ENCODE results near the gene SERF2.
A peak's percentile ranks its signal among the peaks of the same experiment; 100 is the strongest.

The SERF2 gene

GRCh38 chr15:43791993-43792760, at the start of gene SERF2:
Gene SERF2, plus strand, starts transcription at chr15:43792320. Its CDS starts 57 bp downstream, at chr15:43792377.
- DNase-seq (ENCODE audit: low read depth, low spot score): peak; percentile 100

- DNase-seq (ENCODE audit: low read depth, low spot score): peak; percentile 97
Measured at GRCh38 chr15:43746245-43746902, 45.7 kb upstream of the SERF2 start, which contains the start of gene PDIA3. Gene PDIA3, plus strand, starts transcription at chr15:43746438. Its CDS starts 102 bp downstream, at chr15:43746540.

DNA sequence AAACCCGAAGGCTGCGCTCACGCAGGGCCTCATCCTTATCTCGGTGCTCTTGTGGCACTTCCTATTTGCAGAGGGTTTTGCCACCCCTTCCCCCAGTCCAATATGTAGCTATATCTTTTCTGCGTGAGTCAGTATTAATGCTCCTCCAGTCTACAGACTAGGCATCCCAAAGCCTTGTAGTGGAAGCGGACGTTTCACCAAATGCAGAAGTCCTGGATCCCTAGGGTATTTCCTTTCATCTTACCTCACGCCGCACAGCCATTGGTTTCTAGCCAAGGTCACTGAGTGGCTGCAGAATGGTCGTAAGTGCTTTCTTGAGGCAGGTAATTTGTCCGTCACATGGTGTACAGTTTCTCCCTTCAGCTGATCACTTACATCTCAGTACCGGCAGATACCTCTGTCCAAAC, 45.2 kb upstream of the SERF2 start:
- DNase-seq (ENCODE audit: low read depth, low spot score): peak; percentile 54

DNA sequence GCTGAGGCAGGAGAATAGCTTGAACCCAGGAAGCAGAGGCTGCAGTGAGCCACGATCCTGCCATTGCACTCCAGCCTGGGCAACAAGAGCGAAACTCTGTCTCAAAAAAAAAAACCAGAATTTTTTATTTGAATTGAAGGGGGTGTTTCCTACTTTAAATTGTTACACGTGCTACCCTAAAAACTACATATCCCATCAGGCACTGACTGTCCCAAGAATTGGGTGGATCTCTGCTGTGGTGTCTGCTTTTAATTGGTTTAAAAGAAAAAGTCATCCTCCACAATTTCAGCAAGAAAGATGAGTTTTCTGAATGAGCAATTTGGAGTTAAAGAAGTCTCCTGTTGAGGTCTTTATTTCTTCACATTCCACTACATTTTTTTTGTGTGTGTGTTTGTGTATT, 43.7 kb upstream of the SERF2 start:
- no peak for DNase-seq (ENCODE audit: low read depth, low spot score)

DNA sequence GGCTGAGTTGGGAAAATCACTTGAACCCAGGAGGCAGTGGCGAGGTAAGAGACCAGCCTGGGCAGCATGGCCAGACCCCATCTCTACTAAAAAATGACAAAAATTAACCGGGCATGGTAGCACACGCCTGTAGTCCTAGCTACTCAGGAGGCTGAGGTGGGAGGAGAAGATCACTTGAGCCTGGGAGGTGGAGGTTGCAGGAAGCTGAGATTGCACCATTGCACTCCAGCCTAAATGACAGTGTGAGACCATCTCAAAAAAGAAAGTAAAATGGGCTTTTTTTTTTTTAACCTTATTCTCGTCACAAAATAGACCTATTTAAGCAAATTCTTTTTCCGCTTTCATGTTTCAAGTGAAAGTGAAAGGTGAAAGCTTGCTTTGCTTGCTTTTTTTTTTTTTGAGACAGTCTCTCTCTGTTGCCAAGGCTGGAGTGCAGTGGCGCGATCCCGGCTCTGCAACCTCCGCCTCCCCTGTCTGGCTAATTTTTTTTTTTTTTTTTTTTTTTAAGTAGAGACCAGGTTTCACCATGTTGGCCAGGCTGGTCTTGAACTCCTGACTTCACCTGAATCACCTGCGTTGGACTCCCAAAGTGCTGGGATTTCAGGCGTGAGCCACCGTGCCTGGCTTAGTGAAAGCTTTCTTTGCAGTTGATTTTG, 42.3 kb upstream of the SERF2 start:
- DNase-seq (ENCODE audit: low read depth, low spot score): no peak

DNA sequence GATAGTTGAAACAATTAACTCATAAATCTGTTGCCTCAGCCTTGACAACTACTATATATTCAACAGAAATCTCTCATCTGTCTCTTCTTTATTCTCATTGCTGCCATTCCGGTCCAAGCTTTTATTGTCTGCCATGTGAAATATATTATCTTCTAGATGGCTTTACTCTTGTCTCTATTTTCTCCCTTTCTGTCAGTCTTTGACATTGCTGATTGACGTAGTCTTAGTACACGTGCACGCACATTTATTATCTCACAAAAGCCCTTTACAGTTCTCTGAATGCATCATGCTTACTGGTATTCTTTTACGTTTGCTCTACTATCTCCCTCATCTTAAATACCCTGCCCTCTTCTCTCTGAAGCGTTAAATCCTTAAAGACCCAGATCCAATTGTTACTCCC, 40.2 kb upstream of the SERF2 start:
- DNase-seq (ENCODE audit: low read depth, low spot score): no peak

DNA sequence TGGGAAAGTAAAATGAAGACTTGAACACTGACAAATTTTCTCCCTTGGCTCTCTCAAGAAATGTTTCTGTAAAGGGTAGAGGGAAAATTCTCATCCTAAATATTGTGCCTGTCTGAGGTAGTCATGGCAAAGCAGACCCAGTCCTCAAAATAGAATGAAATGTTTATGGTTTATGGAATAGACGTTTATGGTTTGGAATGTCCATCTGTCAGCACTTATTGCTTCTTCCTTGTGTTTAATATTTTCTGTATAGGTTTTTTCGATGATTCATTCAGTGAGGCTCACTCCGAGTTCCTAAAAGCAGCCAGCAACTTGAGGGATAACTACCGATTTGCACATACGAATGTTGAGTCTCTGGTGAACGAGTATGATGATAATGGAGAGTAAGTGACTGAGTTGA, 29.3 kb upstream of the SERF2 start:
- DNase-seq (ENCODE audit: low read depth, low spot score): no peak

DNA sequence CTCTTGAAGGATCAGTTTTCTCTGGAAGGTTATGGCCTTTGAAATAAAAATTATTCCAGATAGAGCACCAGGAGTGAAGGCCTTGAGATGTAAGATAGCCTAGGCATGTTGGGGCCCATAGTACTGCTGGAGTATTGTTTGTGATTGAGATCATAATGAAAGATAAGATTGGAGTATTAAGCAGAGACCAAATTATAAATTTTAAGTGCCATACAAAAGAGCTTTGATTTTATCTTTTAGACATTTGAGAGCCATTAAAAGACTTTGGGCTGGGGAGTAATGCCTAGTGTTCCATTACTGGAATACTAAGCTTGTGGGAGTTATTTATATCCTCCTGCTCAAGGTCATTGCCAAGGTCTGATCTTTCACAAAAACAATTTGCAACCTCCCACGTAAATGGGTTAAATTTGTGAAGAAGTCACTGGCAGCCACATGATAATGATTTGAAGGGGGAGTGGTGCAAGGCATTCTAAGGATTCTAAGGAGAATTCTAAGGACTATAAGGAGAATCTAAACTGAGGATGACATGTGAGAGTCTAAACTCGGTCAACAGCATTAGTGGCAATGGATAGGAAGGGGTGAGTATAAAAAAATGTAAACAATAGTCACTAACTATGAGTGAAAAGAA, 28.2 kb upstream of the SERF2 start:
- no peak for DNase-seq (ENCODE audit: low read depth, low spot score)

- peak; percentile 61 for DNase-seq (ENCODE audit: low read depth, low spot score)
Measured at GRCh38 chr15:43769584-43770228, 22.4 kb upstream of the SERF2 start.

DNA sequence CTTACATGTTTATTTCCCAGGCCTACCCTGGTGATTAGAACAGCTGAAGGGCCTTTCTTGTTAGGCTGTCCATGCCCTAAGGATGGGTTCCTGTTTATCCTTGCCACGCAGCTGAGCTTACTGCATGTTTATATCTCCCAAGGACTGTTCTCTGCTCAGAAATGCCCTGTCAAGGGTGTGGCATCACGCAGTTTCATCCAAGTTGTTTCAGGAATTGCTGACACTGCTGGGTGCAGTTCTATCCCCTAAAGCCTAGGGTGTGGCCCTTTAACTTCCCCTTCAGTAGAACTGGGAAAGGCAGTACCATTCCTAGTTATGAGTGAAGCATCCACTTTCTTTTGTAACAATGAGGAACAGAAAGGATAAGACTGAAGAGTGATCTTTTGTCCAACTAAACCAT, 20.3 kb upstream of the SERF2 start:
- no peak for DNase-seq (ENCODE audit: low read depth, low spot score)

- DNase-seq (ENCODE audit: low read depth, low spot score): no peak
Measured at GRCh38 chr15:43772624-43773023, 19.5 kb upstream of the SERF2 start.

- DNase-seq (ENCODE audit: low read depth, low spot score): no peak
Measured at GRCh38 chr15:43774062-43774461, 18.1 kb upstream of the SERF2 start.

GRCh38 chr15:43775411-43775965, 16.6 kb upstream of the SERF2 start:
- DNase-seq (ENCODE audit: low read depth, low spot score): peak; percentile 53

- peak; percentile 74 for DNase-seq (ENCODE audit: low read depth, low spot score)
Measured at GRCh38 chr15:43776101-43776717, 15.9 kb upstream of the SERF2 start.

GRCh38 chr15:43776718-43777266, 15.3 kb upstream of the SERF2 start, which contains the start of gene ELL3:
Gene ELL3, minus strand, starts transcription at chr15:43776966. Its CDS starts 65 bp downstream, at chr15:43776901.
- peak; percentile 78 for DNase-seq (ENCODE audit: low read depth, low spot score)

GRCh38 chr15:43777267-43777914, 14.7 kb upstream of the SERF2 start:
- peak; percentile 81 for DNase-seq (ENCODE audit: low read depth, low spot score)

- no peak for DNase-seq (ENCODE audit: low read depth, low spot score)
Measured at GRCh38 chr15:43779016-43779415, 13.1 kb upstream of the SERF2 start.

DNA sequence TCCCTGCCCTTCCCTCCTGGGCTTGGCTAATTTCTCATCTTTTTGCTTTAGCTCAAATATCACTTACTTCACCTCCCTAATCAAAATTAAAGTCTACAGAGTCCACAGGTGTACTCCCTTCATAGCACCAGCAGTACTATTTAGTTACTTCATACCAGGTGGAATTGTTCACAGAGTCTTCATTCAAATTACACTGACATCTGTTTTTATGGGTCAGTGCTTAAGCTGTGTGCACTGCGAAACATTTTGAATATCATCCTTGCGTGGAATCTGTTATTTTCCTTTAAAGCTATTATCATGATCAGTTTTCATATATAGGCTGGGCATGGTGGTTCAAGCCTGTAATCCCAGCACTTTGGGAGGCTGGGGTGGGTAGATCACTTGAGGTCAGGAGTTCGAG, 2.7 kb upstream of the SERF2 start:
- DNase-seq (ENCODE audit: low read depth, low spot score): no peak

GRCh38 chr15:43792761-43793476, 799 bp downstream of the SERF2 start:
- DNase-seq (ENCODE audit: low read depth, low spot score): peak; percentile 36
